Fibroblast of villous mesenchyme (primary cell): ENCODE results near the gene FMNL2. TPM values are rescaled to one million over a fixed set of nuclear protein-coding genes. Genes with fewer than 3 reads are reported as not detected.

Source experiments
- DNase-seq: peaks from one replicate; pipeline ENCODE4 v3.0.0-alpha.2; 2010; ENCODE audit warnings: low read depth
- H3K4me3 ChIP-seq: 2 replicates; pipeline ENCODE4 v1.5.1; 2011; ENCODE audit warnings: low read depth, mild to moderate bottlenecking, low read length
- CTCF ChIP-seq: IDR thresholded peaks from 2 replicates; pipeline ENCODE4 v1.5.1; 2012; ENCODE audit warnings: low read depth, mild to moderate bottlenecking, low read length; ENCODE audit not compliant: insufficient read depth
- total RNA-seq: library from RNA; depleted of rRNA; stranded (reverse); fragments of >200 nt; gene quantifications from 2 replicates; pipeline ENCODE4 v1.2.3, GENCODE V29; 2012

Gene FMNL2
- total RNA-seq, 1 donor, result 17.3 TPM

DNA sequence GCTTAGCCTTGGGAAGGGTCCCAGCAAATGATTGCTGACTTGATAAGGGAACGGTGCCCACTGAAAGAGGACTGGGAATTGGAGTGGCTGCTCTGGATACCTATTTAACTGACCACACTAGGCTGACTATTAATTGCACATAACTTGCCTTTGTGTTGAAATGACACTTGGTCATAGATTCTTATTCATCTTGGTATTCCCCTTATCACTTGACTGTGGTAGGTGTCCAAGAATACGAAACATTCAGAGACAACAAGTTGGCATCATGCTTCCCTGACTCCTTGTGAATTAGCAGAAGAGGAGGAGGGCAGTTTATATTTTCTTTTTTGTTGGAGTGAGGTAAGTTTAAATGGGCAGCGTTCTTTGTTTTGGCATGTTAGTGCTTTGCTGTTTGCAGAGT, 13.4 kb downstream of the FMNL2 start:
- no peak for DNase-seq
- no peak overlapping the region for H3K4me3 ChIP-seq
- TF ChIP-seq CTCF, result no peak

- no peak for DNase-seq
- TF ChIP-seq CTCF, result no peak
- H3K4me3 ChIP-seq, result no peak overlapping the region
Observed at GRCh38 chr2:152349416-152349815, 14.4 kb downstream of the FMNL2 start.

DNA sequence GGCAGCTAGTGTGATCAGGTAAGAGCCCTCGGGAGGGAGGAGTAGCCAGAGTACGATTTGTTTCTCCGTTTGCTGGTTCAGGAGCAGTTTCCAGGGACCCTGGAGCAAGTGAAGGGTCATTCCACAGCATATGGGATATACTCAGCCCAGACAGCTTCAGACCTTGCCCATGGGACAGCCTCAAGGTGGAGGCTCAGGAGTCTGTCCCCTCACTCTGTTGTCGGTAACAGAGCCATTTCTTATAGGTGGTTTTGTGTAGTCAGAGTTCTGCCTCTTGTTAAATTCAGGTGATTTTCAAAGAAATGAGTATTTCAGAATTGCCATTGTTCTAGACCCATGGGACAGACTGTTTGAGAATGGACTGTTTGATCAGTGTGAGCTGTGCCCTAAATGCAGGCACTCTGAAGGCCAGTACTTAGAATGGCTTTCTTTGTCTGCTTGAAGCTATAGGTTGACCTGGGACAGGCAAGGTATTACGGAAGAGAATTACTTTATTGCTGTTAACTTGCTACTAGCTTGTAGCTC, 15.2 kb downstream of the FMNL2 start:
- no peak for TF ChIP-seq CTCF

DNA sequence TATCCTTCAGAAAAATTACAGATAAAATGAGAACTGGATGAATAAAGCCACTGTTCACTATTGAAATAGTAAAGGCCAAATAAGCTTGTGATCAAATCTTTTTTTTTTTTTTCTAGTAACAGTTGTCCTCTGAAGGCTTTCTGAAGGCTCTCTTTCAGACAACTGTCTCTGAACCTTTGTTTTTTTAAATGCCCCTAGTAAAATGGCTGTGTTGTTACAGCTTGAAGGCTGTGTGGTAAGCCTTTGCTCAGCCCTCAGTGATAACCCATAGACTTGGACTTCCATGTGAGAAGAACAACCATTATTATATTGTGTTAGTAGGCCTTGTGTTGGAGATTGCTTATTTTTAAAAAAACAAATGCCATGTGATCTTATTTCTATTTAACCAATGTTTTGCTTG, 17.6 kb downstream of the FMNL2 start:
- TF ChIP-seq CTCF, result no peak
- no peak for DNase-seq
- H3K4me3 ChIP-seq, result no peak overlapping the region

More for the DNA sequence above, 15.2 kb downstream of the FMNL2 start:
- H3K4me3 ChIP-seq, result no peak overlapping the region
- no peak for DNase-seq

DNA sequence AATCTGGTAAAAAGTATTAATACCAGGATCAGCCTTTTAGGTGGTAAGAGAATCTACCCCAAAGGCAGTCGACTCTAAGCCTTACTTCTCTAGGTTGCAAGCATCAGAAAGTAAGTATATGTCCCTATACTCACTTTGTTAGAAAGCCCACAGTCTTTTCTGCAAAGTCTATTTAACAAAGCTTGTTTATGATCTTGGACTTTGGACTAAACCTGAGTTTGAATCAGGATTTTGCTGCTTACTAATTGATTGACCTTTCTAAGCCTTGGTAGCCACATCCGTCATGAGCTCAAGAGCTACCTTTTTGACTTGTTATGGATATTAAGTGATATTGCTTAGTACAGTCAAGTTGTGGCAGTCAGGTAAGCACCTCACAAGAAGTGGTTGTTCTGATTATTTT, 18.4 kb downstream of the FMNL2 start:
- no peak overlapping the region for H3K4me3 ChIP-seq
- no peak for TF ChIP-seq CTCF

DNA sequence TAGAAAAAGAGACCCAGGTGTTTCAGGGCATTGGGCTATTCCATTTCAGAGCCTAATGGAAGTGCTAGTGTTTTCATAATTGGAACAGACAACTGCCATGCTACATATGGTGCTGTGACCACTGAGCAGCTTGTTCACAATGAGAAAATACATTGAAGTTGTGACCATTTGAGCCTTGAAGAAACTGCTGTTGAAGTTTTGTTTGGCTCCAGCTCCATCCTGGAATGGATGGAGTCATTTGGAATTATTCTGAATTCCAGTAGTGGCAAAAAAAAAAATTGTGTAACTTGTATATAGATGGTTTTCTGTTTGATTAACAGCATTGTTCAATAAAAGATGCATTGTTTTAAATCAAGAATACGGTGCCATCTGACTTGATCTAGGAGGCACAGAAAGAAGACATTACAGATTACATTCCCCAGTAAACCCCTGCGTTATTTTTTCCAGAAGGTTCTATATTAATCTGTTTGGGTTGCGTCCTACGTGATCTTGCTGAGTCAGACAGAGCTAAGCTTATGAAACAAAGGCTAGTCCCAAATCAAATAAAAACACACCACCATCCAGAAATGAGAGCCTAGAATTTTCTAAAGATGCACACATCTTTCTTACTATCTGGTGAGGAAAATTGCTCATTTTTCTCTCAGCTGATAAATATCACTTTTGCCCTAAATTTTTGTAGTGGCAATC, 19.2 kb downstream of the FMNL2 start:
- TF ChIP-seq CTCF, result no peak
- H3K4me3 ChIP-seq, result no peak overlapping the region
- no peak for DNase-seq

More for the DNA sequence above, 18.4 kb downstream of the FMNL2 start:
- DNase-seq, result no peak

- no peak for TF ChIP-seq CTCF
- no peak for DNase-seq
- no peak overlapping the region for H3K4me3 ChIP-seq
Observed at GRCh38 chr2:152354909-152355308, 19.9 kb downstream of the FMNL2 start.
